Activated naive CD4-positive, alpha-beta T cell treated with anti-CD3 and anti-CD28 coated beads, Interleukin-2, amount 50 U/mL, for 24 hours (primary cell): Measurements from ENCODE around the gene FNDC7.
"Not testable (repeated sequence)": the region's sequence is repeated elsewhere in the genome, so short reads cannot be mapped to it uniquely, and the experiment has no call there.

Source experiments
- H3K27ac Mint-ChIP-seq: one replicate; pipeline ENCODE4 v1.8.0; 2021; ENCODE audit warnings: mild to moderate bottlenecking, mixed read lengths
- H3K27me3 Mint-ChIP-seq: one replicate; pipeline ENCODE4 v1.8.0; 2021; ENCODE audit warnings: mixed read lengths
- H3K36me3 Mint-ChIP-seq: one replicate; pipeline ENCODE4 v1.8.0; 2021; ENCODE audit warnings: mixed read lengths
- H3K4me1 Mint-ChIP-seq: one replicate; pipeline ENCODE4 v1.8.0; 2021; ENCODE audit warnings: mixed read lengths
- H3K4me3 Mint-ChIP-seq: one replicate; pipeline ENCODE4 v1.8.0; 2021; ENCODE audit warnings: mild to moderate bottlenecking, mixed read lengths
- H3K9me3 Mint-ChIP-seq: one replicate; pipeline ENCODE4 v1.8.0; 2021; ENCODE audit warnings: mixed read lengths

FNDC7 gene, protein sequence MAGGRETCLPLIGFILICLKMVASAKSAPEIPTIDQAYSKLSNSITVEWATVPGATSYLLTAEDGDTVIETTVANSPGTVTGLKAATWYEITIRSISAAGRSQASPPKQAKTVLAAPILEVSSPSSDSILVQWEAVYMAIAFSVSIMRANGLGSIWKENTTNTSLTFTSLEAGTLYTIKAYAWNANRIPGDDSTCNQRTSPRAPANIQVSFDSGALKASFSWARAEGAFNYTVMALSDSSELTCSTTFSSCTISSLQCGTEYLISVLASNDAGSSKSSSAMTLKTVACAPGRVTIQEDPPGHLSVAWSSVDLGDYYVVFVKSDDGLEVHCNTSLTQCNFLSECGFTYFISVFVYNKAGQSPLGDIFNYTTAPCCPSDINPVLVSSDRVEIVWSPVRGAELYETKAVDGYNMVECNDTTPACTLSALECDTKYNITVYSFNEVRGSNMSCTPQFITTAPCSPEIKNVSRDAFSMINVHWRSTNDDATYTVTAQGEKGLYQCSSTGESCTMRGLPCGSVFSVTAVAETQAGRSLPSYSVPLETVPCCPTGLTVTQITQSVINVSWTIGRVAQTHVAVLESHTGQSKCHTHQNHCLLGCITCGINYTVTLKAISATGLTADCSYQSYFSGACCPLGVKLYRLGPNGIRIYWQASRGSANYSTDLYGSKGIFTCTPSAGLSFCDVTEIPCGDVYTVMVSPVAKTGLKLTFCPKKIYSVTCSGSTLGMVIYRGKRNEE

GRCh38 chr1:108712606-108713150, at the start of gene FNDC7:
Gene FNDC7 (plus strand): TSS chr1:108712908. CDS start chr1:108712934, 26 bp downstream.
- Mint-ChIP-seq H3K27me3 (peaks cover 4% of the 10 kb centered on the region), H3K4me1 (peaks cover 7% of the 10 kb centered on the region), H3K4me3 (no peak within 1 kb of the TSS), H3K9me3 (no peaks in the 10 kb centered on the region), H3K27ac (no peak within 1 kb of the TSS), H3K36me3 (no peaks in the 10 kb centered on the region)

DNA sequence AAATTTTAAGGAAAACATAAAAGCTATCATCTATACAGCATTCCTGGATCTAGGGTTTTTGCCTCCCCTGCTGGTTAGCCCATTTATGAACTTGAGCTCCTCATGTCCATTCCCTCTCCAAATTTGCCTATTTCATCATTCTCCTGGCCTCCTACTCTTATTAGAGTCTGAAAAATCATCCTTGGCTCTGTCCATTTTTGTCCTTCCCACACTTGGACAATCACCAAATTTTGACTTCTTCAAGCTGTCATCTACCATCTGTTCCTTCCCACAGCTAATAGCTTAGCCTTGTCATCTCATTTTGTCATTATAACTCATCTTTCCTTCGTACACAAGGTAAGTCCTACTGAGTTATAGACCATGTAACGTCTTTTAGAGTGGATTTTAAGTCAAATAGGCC, 49.6 kb upstream of the FNDC7 start:
- peaks cover 29% of the 10 kb centered on the region for H3K4me1 Mint-ChIP-seq
- H3K27me3 Mint-ChIP-seq = no peaks in the 10 kb centered on the region
- H3K36me3 Mint-ChIP-seq = no peaks in the 10 kb centered on the region
- H3K4me3 Mint-ChIP-seq = peak overlapping the region; percentile 61
- peak overlapping the region; percentile 4 for H3K27ac Mint-ChIP-seq
- no peaks in the 10 kb centered on the region for H3K9me3 Mint-ChIP-seq

DNA sequence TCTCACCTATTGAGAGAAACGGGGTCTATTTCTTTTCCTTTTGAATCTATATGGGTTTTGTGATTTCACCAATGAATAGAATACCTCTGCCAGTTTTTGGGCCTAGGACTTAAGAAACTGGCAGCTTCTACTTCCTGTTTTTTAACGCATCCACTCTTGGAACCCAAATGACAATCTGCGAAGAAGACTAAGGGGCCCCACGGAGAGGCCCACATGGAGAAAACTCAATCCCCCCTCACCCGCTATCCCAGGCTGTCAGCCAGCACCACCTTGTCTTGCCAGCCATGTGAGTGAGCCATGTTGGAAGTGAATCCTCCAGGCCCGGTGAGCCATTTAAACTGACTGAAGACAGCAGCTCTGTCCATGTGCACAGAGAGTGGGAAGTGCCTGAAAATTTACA, 48.2 kb upstream of the FNDC7 start:
- Mint-ChIP-seq H3K27ac (no peak overlapping the region), H3K36me3 (no peaks in the 10 kb centered on the region), H3K9me3 (no peaks in the 10 kb centered on the region), H3K4me1 (peaks cover 27% of the 10 kb centered on the region), H3K27me3 (no peaks in the 10 kb centered on the region), H3K4me3 (no peak overlapping the region)

GRCh38 chr1:108665067-108665466, 47.6 kb upstream of the FNDC7 start:
- Mint-ChIP-seq H3K4me3 (no peak overlapping the region), H3K36me3 (no peaks in the 10 kb centered on the region), H3K27ac (no peak overlapping the region)

DNA sequence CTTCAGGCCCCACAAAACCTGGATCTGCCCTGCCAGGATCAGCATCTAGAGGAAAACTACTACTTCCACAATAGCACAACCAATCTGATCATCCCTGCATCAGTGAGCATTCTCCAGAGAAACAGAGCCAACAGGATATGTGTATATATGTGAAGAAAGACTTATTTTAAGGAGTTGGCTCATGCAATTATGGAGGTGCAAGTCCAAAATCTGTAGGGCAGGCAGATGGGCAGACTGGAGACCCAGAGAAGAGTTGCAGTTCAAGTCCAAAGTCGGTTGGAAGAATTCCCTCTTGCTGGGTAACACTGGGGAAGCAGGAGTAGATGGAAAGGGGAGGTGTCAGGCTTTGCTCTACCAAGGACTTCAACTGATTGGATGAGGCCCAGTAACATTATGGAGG, 46.9 kb upstream of the FNDC7 start:
- H3K27me3 Mint-ChIP-seq = no peaks in the 10 kb centered on the region
- no peaks in the 10 kb centered on the region for H3K9me3 Mint-ChIP-seq
- peaks cover 24% of the 10 kb centered on the region for H3K4me1 Mint-ChIP-seq
- no peak overlapping the region for H3K27ac Mint-ChIP-seq
- no peak overlapping the region for H3K4me3 Mint-ChIP-seq
- H3K36me3 Mint-ChIP-seq = no peaks in the 10 kb centered on the region

More at GRCh38 chr1:108665067-108665466, 47.6 kb upstream of the FNDC7 start:
- peaks cover 27% of the 10 kb centered on the region for H3K4me1 Mint-ChIP-seq
- no peaks in the 10 kb centered on the region for H3K9me3 Mint-ChIP-seq
- no peaks in the 10 kb centered on the region for H3K27me3 Mint-ChIP-seq

GRCh38 chr1:108667422-108667821, 45.3 kb upstream of the FNDC7 start:
- not testable (repeated sequence) for H3K27me3 Mint-ChIP-seq, H3K36me3 Mint-ChIP-seq, H3K4me3 Mint-ChIP-seq, H3K27ac Mint-ChIP-seq, H3K9me3 Mint-ChIP-seq
- peaks cover 23% of the 10 kb centered on the region for H3K4me1 Mint-ChIP-seq

- Mint-ChIP-seq H3K4me1 (peaks cover 12% of the 10 kb centered on the region), H3K9me3 (no peaks in the 10 kb centered on the region), H3K27ac (no peak overlapping the region), H3K36me3 (no peaks in the 10 kb centered on the region), H3K4me3 (no peak overlapping the region), H3K27me3 (no peaks in the 10 kb centered on the region)
These were observed 43.9 kb upstream of the FNDC7 start for GRCh38 chr1:108668777-108669176.

GRCh38 chr1:108669679-108670078, 43.0 kb upstream of the FNDC7 start:
- Mint-ChIP-seq H3K27me3 (no peaks in the 10 kb centered on the region), H3K4me1 (peaks cover 12% of the 10 kb centered on the region), H3K27ac (no peak overlapping the region), H3K36me3 (no peaks in the 10 kb centered on the region), H3K9me3 (no peaks in the 10 kb centered on the region), H3K4me3 (no peak overlapping the region)

DNA sequence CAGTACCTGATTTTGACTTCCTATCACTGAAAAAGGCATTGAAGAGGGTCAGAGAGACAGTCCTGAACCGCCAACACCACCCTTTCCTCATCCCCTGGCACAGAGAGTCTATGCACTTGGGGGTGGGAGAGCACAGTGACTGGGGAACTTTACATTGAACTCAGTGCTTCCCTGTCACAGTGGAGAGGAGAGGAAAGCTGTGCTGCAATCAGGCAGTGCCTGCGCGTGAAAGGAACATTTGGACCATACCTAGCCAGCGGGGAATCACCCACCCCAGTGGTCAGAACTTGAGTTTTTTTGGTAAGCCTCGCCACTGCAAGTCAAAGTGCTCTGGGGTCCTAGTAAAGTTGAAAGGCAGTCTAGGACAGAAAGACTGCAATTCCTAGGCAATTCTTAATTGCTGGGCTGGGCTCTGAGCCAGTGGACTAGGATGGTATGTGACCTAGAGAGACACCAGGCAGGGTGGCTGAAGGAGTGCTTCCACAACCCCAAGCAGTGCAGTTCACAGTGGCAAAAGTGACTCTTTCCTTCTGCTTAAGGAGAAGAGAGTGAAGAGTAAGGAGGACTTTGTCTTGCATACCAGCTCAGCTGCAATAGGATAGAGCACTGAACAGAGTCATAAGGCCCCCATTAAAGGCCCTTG, 42.5 kb upstream of the FNDC7 start:
- Mint-ChIP-seq H3K36me3 (no peaks in the 10 kb centered on the region), H3K9me3 (no peaks in the 10 kb centered on the region), H3K4me3 (no peak overlapping the region), H3K4me1 (peaks cover 12% of the 10 kb centered on the region), H3K27ac (peak overlapping the region; percentile 63), H3K27me3 (no peaks in the 10 kb centered on the region)

- H3K36me3 Mint-ChIP-seq = no peaks in the 10 kb centered on the region
- no peaks in the 10 kb centered on the region for H3K9me3 Mint-ChIP-seq
- H3K4me3 Mint-ChIP-seq = no peak overlapping the region
- peaks cover 12% of the 10 kb centered on the region for H3K4me1 Mint-ChIP-seq
- H3K27me3 Mint-ChIP-seq = no peaks in the 10 kb centered on the region
- H3K27ac Mint-ChIP-seq = no peak overlapping the region
These were observed 41.6 kb upstream of the FNDC7 start for GRCh38 chr1:108671143-108671542.

DNA sequence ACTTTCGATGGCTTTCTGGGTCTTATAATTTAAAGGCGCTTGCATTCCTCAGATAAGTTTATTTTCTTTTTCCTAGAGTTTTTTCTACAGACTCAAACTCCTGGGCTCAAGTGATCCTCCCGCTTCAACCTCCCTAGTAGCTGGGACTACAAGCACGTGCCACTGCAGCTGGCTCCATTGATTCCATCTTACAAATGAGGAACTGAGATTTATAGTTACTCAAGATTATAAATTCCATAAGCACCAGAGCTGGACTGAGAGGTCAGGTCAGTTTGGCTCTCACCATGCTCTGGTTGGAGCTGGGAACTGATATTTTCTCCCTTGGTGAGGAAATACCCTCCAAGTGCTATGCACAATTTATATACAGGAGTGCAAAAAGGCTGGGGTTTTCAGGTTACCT, 34.0 kb upstream of the FNDC7 start:
- no peaks in the 10 kb centered on the region for H3K36me3 Mint-ChIP-seq
- no peak overlapping the region for H3K27ac Mint-ChIP-seq
- no peaks in the 10 kb centered on the region for H3K9me3 Mint-ChIP-seq
- H3K4me1 Mint-ChIP-seq = peaks cover 7% of the 10 kb centered on the region
- no peak overlapping the region for H3K4me3 Mint-ChIP-seq
- no peaks in the 10 kb centered on the region for H3K27me3 Mint-ChIP-seq

DNA sequence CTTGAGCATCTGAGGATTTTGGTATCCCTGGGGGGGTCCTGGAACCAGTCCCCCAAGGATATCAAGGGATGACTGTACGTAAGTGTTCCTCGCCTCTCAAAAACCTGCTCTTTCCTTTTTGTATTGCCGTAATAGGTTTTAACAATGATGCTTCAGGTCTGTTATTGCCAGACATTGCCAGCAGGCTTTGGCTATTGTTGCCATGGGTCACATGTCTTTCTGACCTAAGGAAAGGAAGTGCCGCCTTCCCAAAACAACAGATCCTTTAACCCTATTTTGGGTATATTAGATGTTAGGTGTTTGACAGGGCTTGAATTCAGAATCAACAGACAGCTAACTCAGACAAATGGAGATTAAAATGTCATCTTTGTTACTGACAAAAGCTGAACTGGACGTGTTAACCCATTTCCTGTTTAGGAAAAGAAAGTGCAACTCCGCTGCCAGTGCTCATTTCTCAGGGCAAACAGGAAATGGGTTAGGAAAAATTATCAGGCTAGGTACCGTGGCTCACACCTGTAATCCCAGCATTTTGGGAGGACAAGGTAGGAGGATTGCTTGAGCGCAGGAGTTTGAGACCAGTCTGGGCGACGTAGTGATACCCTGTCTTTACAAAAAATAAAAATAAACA, 33.0 kb upstream of the FNDC7 start:
- Mint-ChIP-seq H3K9me3 (no peaks in the 10 kb centered on the region), H3K36me3 (no peaks in the 10 kb centered on the region), H3K27ac (peak overlapping the region; percentile 30), H3K4me1 (peaks cover 7% of the 10 kb centered on the region), H3K27me3 (no peaks in the 10 kb centered on the region), H3K4me3 (no peak overlapping the region)

GRCh38 chr1:108681701-108682100, 31.0 kb upstream of the FNDC7 start:
- not testable (repeated sequence) for H3K27ac Mint-ChIP-seq, H3K36me3 Mint-ChIP-seq, H3K9me3 Mint-ChIP-seq, H3K27me3 Mint-ChIP-seq, H3K4me1 Mint-ChIP-seq, H3K4me3 Mint-ChIP-seq

GRCh38 chr1:108685529-108685928, 27.2 kb upstream of the FNDC7 start:
- Mint-ChIP-seq H3K4me3 (no peak overlapping the region), H3K36me3 (no peaks in the 10 kb centered on the region), H3K4me1 (peaks cover 5% of the 10 kb centered on the region)

GRCh38 chr1:108686614-108687313, 25.9 kb upstream of the FNDC7 start:
- no peak overlapping the region for H3K27ac Mint-ChIP-seq
- peaks cover 1% of the 10 kb centered on the region for H3K36me3 Mint-ChIP-seq
- no peaks in the 10 kb centered on the region for H3K27me3 Mint-ChIP-seq
- no peaks in the 10 kb centered on the region for H3K9me3 Mint-ChIP-seq
- H3K4me1 Mint-ChIP-seq = peaks cover 17% of the 10 kb centered on the region
- H3K4me3 Mint-ChIP-seq = no peak overlapping the region

More at GRCh38 chr1:108685529-108685928, 27.2 kb upstream of the FNDC7 start:
- H3K9me3 Mint-ChIP-seq = no peaks in the 10 kb centered on the region
- no peaks in the 10 kb centered on the region for H3K27me3 Mint-ChIP-seq
- no peak overlapping the region for H3K27ac Mint-ChIP-seq
